ENCODE results near the gene ZACN. TPM values are rescaled to one million over a fixed set of nuclear protein-coding genes. Genes with fewer than 3 reads are reported as not detected.
"Not testable (repeated sequence)": the region's sequence is repeated elsewhere in the genome, so short reads cannot be mapped to it uniquely, and the experiment has no call there.

ZACN gene
- total RNA-seq (under 1 TPM in 1 of 2 donors, not detected in 1; 0.68 TPM), total RNA-seq (0 to 0.46 reads per million in 2 donors)

GRCh38 chr17:76078860-76079534, at the start of gene ZACN:
Gene ZACN (plus strand): TSS chr17:76079182. CDS start chr17:76079265, 83 bp downstream.
- no peak within 1 kb of the TSS for H3K27ac Mint-ChIP-seq

GRCh38 chr17:76032073-76032779, 46.8 kb upstream of the ZACN start:
- H3K27ac Mint-ChIP-seq: no peak overlapping the region
- peaks cover 13% of the 10 kb centered on the region for H3K4me1 Mint-ChIP-seq
- DNase-seq (no peak), ATAC-seq (no peak)
- no peaks in the 10 kb centered on the region for H3K9me3 ChIP-seq (ENCODE audit: control insufficient read depth, low read length, poor library complexity, severe bottlenecking)
- no peak overlapping the region for H3K4me3 Mint-ChIP-seq
- H3K27me3 Mint-ChIP-seq: no peaks in the 10 kb centered on the region
- no peaks in the 10 kb centered on the region for H3K36me3 Mint-ChIP-seq (ENCODE audit: low read depth)

More at GRCh38 chr17:76078860-76079534, at the start of gene ZACN:
- DNase-seq (no peak), ATAC-seq (no peak)
- H3K4me1 Mint-ChIP-seq: peaks cover 18% of the 10 kb centered on the region
- H3K9me3 ChIP-seq (ENCODE audit: control insufficient read depth, low read length, poor library complexity, severe bottlenecking): no peaks in the 10 kb centered on the region
- peaks cover 7% of the 10 kb centered on the region for H3K36me3 Mint-ChIP-seq (ENCODE audit: low read depth)
- peaks cover 32% of the 10 kb centered on the region for H3K27me3 Mint-ChIP-seq
- H3K4me3 Mint-ChIP-seq: peak within 1 kb of the TSS; percentile 50

GRCh38 chr17:76032780-76033108, 46.2 kb upstream of the ZACN start:
- no peak overlapping the region for H3K27ac Mint-ChIP-seq
- H3K36me3 Mint-ChIP-seq (ENCODE audit: low read depth): no peaks in the 10 kb centered on the region
- DNase-seq (no peak), ATAC-seq (no peak)
- H3K4me3 Mint-ChIP-seq: no peak overlapping the region
- H3K4me1 Mint-ChIP-seq: peaks cover 13% of the 10 kb centered on the region
- no peaks in the 10 kb centered on the region for H3K9me3 ChIP-seq (ENCODE audit: control insufficient read depth, low read length, poor library complexity, severe bottlenecking)
- H3K27me3 Mint-ChIP-seq: no peaks in the 10 kb centered on the region

GRCh38 chr17:76033139-76033538, 45.8 kb upstream of the ZACN start:
- peaks cover 13% of the 10 kb centered on the region for H3K4me1 Mint-ChIP-seq
- no peak overlapping the region for H3K4me3 Mint-ChIP-seq
- no peak overlapping the region for H3K27ac Mint-ChIP-seq
- DNase-seq: no peak
- ATAC-seq: no peak
- no peaks in the 10 kb centered on the region for H3K27me3 Mint-ChIP-seq
- H3K36me3 Mint-ChIP-seq (ENCODE audit: low read depth): no peaks in the 10 kb centered on the region
- no peaks in the 10 kb centered on the region for H3K9me3 ChIP-seq (ENCODE audit: control insufficient read depth, low read length, poor library complexity, severe bottlenecking)

- Mint-ChIP-seq H3K4me1 (peaks cover 6% of the 10 kb centered on the region), H3K36me3 (ENCODE audit: low read depth) (peaks cover 2% of the 10 kb centered on the region), H3K27ac (no peak overlapping the region), H3K27me3 (no peaks in the 10 kb centered on the region), H3K4me3 (no peak overlapping the region)
- ATAC-seq (no peak), DNase-seq (no peak)
- H3K9me3 ChIP-seq (ENCODE audit: control insufficient read depth, low read length, poor library complexity, severe bottlenecking): no peaks in the 10 kb centered on the region
Measured at GRCh38 chr17:76034428-76035350, 44.3 kb upstream of the ZACN start.

- H3K27ac Mint-ChIP-seq: no peak overlapping the region
- H3K27me3 Mint-ChIP-seq: no peaks in the 10 kb centered on the region
- H3K9me3 ChIP-seq (ENCODE audit: control insufficient read depth, low read length, poor library complexity, severe bottlenecking): no peaks in the 10 kb centered on the region
- H3K4me3 Mint-ChIP-seq: no peak overlapping the region
- DNase-seq: no peak
- peaks cover 7% of the 10 kb centered on the region for H3K36me3 Mint-ChIP-seq (ENCODE audit: low read depth)
- H3K4me1 Mint-ChIP-seq: peaks cover 5% of the 10 kb centered on the region
- no peak for ATAC-seq
Measured at GRCh38 chr17:76036497-76037261, 42.3 kb upstream of the ZACN start.

GRCh38 chr17:76038050-76038449, 40.9 kb upstream of the ZACN start:
- no peaks in the 10 kb centered on the region for H3K9me3 ChIP-seq (ENCODE audit: control insufficient read depth, low read length, poor library complexity, severe bottlenecking)
- H3K4me1 Mint-ChIP-seq: peaks cover 5% of the 10 kb centered on the region
- peaks cover 7% of the 10 kb centered on the region for H3K36me3 Mint-ChIP-seq (ENCODE audit: low read depth)
- H3K4me3 Mint-ChIP-seq: no peak overlapping the region
- ATAC-seq (no peak), DNase-seq (no peak)
- H3K27ac Mint-ChIP-seq: no peak overlapping the region
- no peaks in the 10 kb centered on the region for H3K27me3 Mint-ChIP-seq

GRCh38 chr17:76039121-76039520, 39.9 kb upstream of the ZACN start:
- Mint-ChIP-seq H3K36me3 (ENCODE audit: low read depth) (peaks cover 9% of the 10 kb centered on the region), H3K27me3 (no peaks in the 10 kb centered on the region), H3K27ac (no peak overlapping the region), H3K4me1 (peaks cover 5% of the 10 kb centered on the region), H3K4me3 (no peak overlapping the region)
- ATAC-seq (no peak), DNase-seq (no peak)
- H3K9me3 ChIP-seq (ENCODE audit: control insufficient read depth, low read length, poor library complexity, severe bottlenecking): no peaks in the 10 kb centered on the region

GRCh38 chr17:76040376-76040775, 38.6 kb upstream of the ZACN start:
- peaks cover 2% of the 10 kb centered on the region for H3K4me1 Mint-ChIP-seq
- DNase-seq (no peak), ATAC-seq (no peak)
- no peaks in the 10 kb centered on the region for H3K27me3 Mint-ChIP-seq
- peaks cover 10% of the 10 kb centered on the region for H3K36me3 Mint-ChIP-seq (ENCODE audit: low read depth)
- no peaks in the 10 kb centered on the region for H3K9me3 ChIP-seq (ENCODE audit: control insufficient read depth, low read length, poor library complexity, severe bottlenecking)
- no peak overlapping the region for H3K27ac Mint-ChIP-seq
- no peak overlapping the region for H3K4me3 Mint-ChIP-seq

- not testable (repeated sequence) for ATAC-seq; H3K4me1 Mint-ChIP-seq; H3K27me3 Mint-ChIP-seq; H3K27ac Mint-ChIP-seq; H3K4me3 Mint-ChIP-seq; DNase-seq; H3K9me3 ChIP-seq (ENCODE audit: control insufficient read depth, low read length, poor library complexity, severe bottlenecking)
- peaks cover 10% of the 10 kb centered on the region for H3K36me3 Mint-ChIP-seq (ENCODE audit: low read depth)
Measured at GRCh38 chr17:76042868-76043267, 36.1 kb upstream of the ZACN start.

GRCh38 chr17:76044475-76045007, 34.4 kb upstream of the ZACN start:
- Mint-ChIP-seq H3K27ac (peak overlapping the region; percentile 14), H3K4me1 (peaks cover 18% of the 10 kb centered on the region), H3K36me3 (ENCODE audit: low read depth) (peaks cover 14% of the 10 kb centered on the region)
- not testable (repeated sequence) for DNase-seq; ATAC-seq; H3K27me3 Mint-ChIP-seq; H3K4me3 Mint-ChIP-seq; H3K9me3 ChIP-seq (ENCODE audit: control insufficient read depth, low read length, poor library complexity, severe bottlenecking)

GRCh38 chr17:76046064-76046463, 32.9 kb upstream of the ZACN start:
- no peak overlapping the region for H3K4me3 Mint-ChIP-seq
- H3K27me3 Mint-ChIP-seq: no peaks in the 10 kb centered on the region
- no peaks in the 10 kb centered on the region for H3K9me3 ChIP-seq (ENCODE audit: control insufficient read depth, low read length, poor library complexity, severe bottlenecking)
- peaks cover 23% of the 10 kb centered on the region for H3K4me1 Mint-ChIP-seq
- no peak for ATAC-seq
- no peak overlapping the region for H3K27ac Mint-ChIP-seq
- no peak for DNase-seq
- H3K36me3 Mint-ChIP-seq (ENCODE audit: low read depth): peaks cover 13% of the 10 kb centered on the region
